IMR-90 (cell line): ENCODE measurements around the gene LRRC75A.

Source experiments
- CTCF ChIP-seq: conservative IDR thresholded peaks from 2 replicates; pipeline ENCODE4 v1.5.1; 2012; ENCODE audit warnings: mild to moderate bottlenecking, low read depth, low read length, improper control_type of control experiment
- ELK1 ChIP-seq: fragments of 150-350 bp; IDR thresholded peaks from 2 replicates; pipeline ENCODE4 v1.6.1; 2016; ENCODE audit warnings: low read depth, mild to moderate bottlenecking, low read length, moderate library complexity, borderline replicate concordance
- FOS ChIP-seq: fragments of 150-350 bp; IDR thresholded peaks from 2 replicates; pipeline ENCODE4 v1.6.1; 2016; ENCODE audit warnings: low read depth, low read length
- MXI1 ChIP-seq: IDR thresholded peaks from 2 replicates; pipeline ENCODE4 v1.6.1; 2012; ENCODE audit warnings: low read depth, mild to moderate bottlenecking, low read length, moderate library complexity, borderline replicate concordance
- POLR2A ChIP-seq: IDR thresholded peaks from 2 replicates; pipeline ENCODE4 v1.6.1; 2012; ENCODE audit warnings: mild to moderate bottlenecking, low read depth, low read length
- RAD21 ChIP-seq: IDR thresholded peaks from 2 replicates; pipeline ENCODE4 v1.6.1; 2012; ENCODE audit warnings: low read length, improper control_type of control experiment
- RCOR1 ChIP-seq: IDR thresholded peaks from 2 replicates; pipeline ENCODE4 v1.6.1; 2012; ENCODE audit warnings: mild to moderate bottlenecking, low read length, improper control_type of control experiment; ENCODE audit not compliant: insufficient replicate concordance
- RFX5 ChIP-seq: IDR thresholded peaks from 2 replicates; pipeline ENCODE4 v1.8.0; 2012; ENCODE audit warnings: low read depth, mild to moderate bottlenecking, low read length, moderate library complexity
- USF2 ChIP-seq: fragments of 150-350 bp; IDR thresholded peaks from 2 replicates; pipeline ENCODE4 v1.6.1; 2017; ENCODE audit warnings: mild to moderate bottlenecking, antibody characterized with exemption, low read length, low read depth

- TF ChIP-seq FOS (no peak), CTCF (no peak), ELK1 (no peak), MXI1 (no peak), POLR2A (no peak), RCOR1 (no peak), USF2 (no peak), RFX5 (no peak), RAD21 (no peak)
Observed at GRCh38 chr17:16513873-16514272, 21.9 kb upstream of the LRRC75A start.
